ENCODE data around the gene CKMT2. TPM values are rescaled to one million over a fixed set of nuclear protein-coding genes. Genes with fewer than 3 reads are reported as not detected.

CKMT2 gene
- total RNA-seq, 1 experiment from 2014 or later: not detected

- CTCF ChIA-PET: interaction anchor here (1.5 kb wide), 1 partner anchor 14 kb away, joined by 5 read pairs; no protein-coding TSS in a partner anchor
- intact Hi-C loops (cut with micrococcal nuclease): no loop called here
- TF ChIP-seq CTCF (IDR thresholded peaks at IDR 0.05; ENCODE audit: unreplicated experiment): no peak
- Mint-ChIP-seq H3K4me1 (ENCODE audit: insufficient read depth, unreplicated experiment) (no peaks in the 10 kb centered on the region), H3K27ac (ENCODE audit: low read depth, unreplicated experiment) (no peak overlapping the region), H3K27me3 (ENCODE audit: insufficient read depth, unreplicated experiment) (no peaks in the 10 kb centered on the region), H3K36me3 (ENCODE audit: insufficient read depth, unreplicated experiment) (no peaks in the 10 kb centered on the region), H3K4me3 (ENCODE audit: unreplicated experiment) (no peak overlapping the region), H3K9me3 (ENCODE audit: unreplicated experiment) (no peaks in the 10 kb centered on the region)
- POLR2A ChIA-PET: no interaction called here
- no TSS peak for BruUV-seq (replicated peaks)
- no peak for DNase-seq (ENCODE audit: unreplicated experiment)
Observed at GRCh38 chr5:81209386-81209785, 23.7 kb upstream of the CKMT2 start.

- no peak for DNase-seq (ENCODE audit: unreplicated experiment)
- intact Hi-C loops (cut with micrococcal nuclease): no loop called here
- Mint-ChIP-seq H3K9me3 (ENCODE audit: unreplicated experiment) (no peaks in the 10 kb centered on the region), H3K36me3 (ENCODE audit: insufficient read depth, unreplicated experiment) (no peaks in the 10 kb centered on the region), H3K27ac (ENCODE audit: low read depth, unreplicated experiment) (no peak overlapping the region), H3K4me3 (ENCODE audit: unreplicated experiment) (no peak overlapping the region), H3K27me3 (ENCODE audit: insufficient read depth, unreplicated experiment) (no peaks in the 10 kb centered on the region), H3K4me1 (ENCODE audit: insufficient read depth, unreplicated experiment) (no peaks in the 10 kb centered on the region)
- no TSS peak for BruUV-seq (replicated peaks)
- no peak for TF ChIP-seq CTCF (IDR thresholded peaks at IDR 0.05; ENCODE audit: unreplicated experiment)
- ChIA-PET POLR2A (no interaction called here), CTCF (interaction anchor here (0.9 to 1.5 kb wide), 2 partner anchors 11 to 15 kb away, joined by 3 to 5 read pairs; no protein-coding TSS in a partner anchor)
Observed at GRCh38 chr5:81209869-81210493, 23.1 kb upstream of the CKMT2 start.

GRCh38 chr5:81212211-81212751, 20.8 kb upstream of the CKMT2 start:
- intact Hi-C loops (cut with micrococcal nuclease): no loop called here
- CTCF ChIA-PET: interaction anchor here (0.6 kb wide), 1 partner anchor 36 kb away, joined by 3 read pairs; no protein-coding TSS in a partner anchor
- no peak for TF ChIP-seq CTCF (IDR thresholded peaks at IDR 0.05; ENCODE audit: unreplicated experiment)
- no peak for DNase-seq (ENCODE audit: unreplicated experiment)
- H3K4me3 Mint-ChIP-seq (ENCODE audit: unreplicated experiment): no peak overlapping the region
- no peaks in the 10 kb centered on the region for H3K27me3 Mint-ChIP-seq (ENCODE audit: insufficient read depth, unreplicated experiment)
- no TSS peak for BruUV-seq (replicated peaks)
- no peaks in the 10 kb centered on the region for H3K9me3 Mint-ChIP-seq (ENCODE audit: unreplicated experiment)
- no peak overlapping the region for H3K27ac Mint-ChIP-seq (ENCODE audit: low read depth, unreplicated experiment)
- no peaks in the 10 kb centered on the region for H3K36me3 Mint-ChIP-seq (ENCODE audit: insufficient read depth, unreplicated experiment)
- no peaks in the 10 kb centered on the region for H3K4me1 Mint-ChIP-seq (ENCODE audit: insufficient read depth, unreplicated experiment)
- POLR2A ChIA-PET: no interaction called here

GRCh38 chr5:81213070-81213469, 20.1 kb upstream of the CKMT2 start:
- no peak for TF ChIP-seq CTCF (IDR thresholded peaks at IDR 0.05; ENCODE audit: unreplicated experiment)
- H3K4me1 Mint-ChIP-seq (ENCODE audit: insufficient read depth, unreplicated experiment): no peaks in the 10 kb centered on the region
- no TSS peak for BruUV-seq (replicated peaks)
- ChIA-PET CTCF (no interaction called here), POLR2A (no interaction called here)
- H3K9me3 Mint-ChIP-seq (ENCODE audit: unreplicated experiment): no peaks in the 10 kb centered on the region
- intact Hi-C loops (cut with micrococcal nuclease): no loop called here
- no peaks in the 10 kb centered on the region for H3K27me3 Mint-ChIP-seq (ENCODE audit: insufficient read depth, unreplicated experiment)
- no peak for DNase-seq (ENCODE audit: unreplicated experiment)
- no peak overlapping the region for H3K4me3 Mint-ChIP-seq (ENCODE audit: unreplicated experiment)
- H3K27ac Mint-ChIP-seq (ENCODE audit: low read depth, unreplicated experiment): no peak overlapping the region
- no peaks in the 10 kb centered on the region for H3K36me3 Mint-ChIP-seq (ENCODE audit: insufficient read depth, unreplicated experiment)

Data from MCF 10A (cell line).